OCI-M1 (cell line): ENCODE results near the gene ID1.
"Not testable (repeated sequence)": the region's sequence is repeated elsewhere in the genome, so short reads cannot be mapped to it uniquely, and the experiment has no call there.

Experiments
- DNase-seq: peaks from one replicate; lab custom pipeline; 2025; lab: John Stamatoyannopoulos, UW

ID1 gene

GRCh38 chr20:31602431-31602778 lies 2.7 kb upstream of the ID1 start:
- DNase-seq = no peak

GRCh38 chr20:31602779-31603441 lies 2.2 kb upstream of the ID1 start:
- DNase-seq = no peak

GRCh38 chr20:31603822-31604566 lies 1.1 kb upstream of the ID1 start:
- peak; percentile 98 for DNase-seq

GRCh38 chr20:31604567-31605030 lies 490 bp upstream of the ID1 start:
- DNase-seq = no peak

GRCh38 chr20:31605902-31606803 lies 1.1 kb downstream of the ID1 start:
- peak; percentile 52 for DNase-seq

- peak; percentile 94 for DNase-seq
Measured at GRCh38 chr20:31606804-31607639, 1.9 kb downstream of the ID1 start.

GRCh38 chr20:31607640-31608250 lies 2.7 kb downstream of the ID1 start:
- DNase-seq = no peak

GRCh38 chr20:31608251-31608945 lies 3.3 kb downstream of the ID1 start:
- DNase-seq = no peak

GRCh38 chr20:31612271-31612640 lies 7.2 kb downstream of the ID1 start:
- not testable (repeated sequence) for DNase-seq

- DNase-seq = no peak
Measured at GRCh38 chr20:31615416-31615815, 10.3 kb downstream of the ID1 start.

GRCh38 chr20:31617432-31618104 lies 12.5 kb downstream of the ID1 start:
- no peak for DNase-seq

- no peak for DNase-seq
Measured at GRCh38 chr20:31620246-31620645, 15.2 kb downstream of the ID1 start.

- DNase-seq = not testable (repeated sequence)
Measured at GRCh38 chr20:31623123-31623505, 18.0 kb downstream of the ID1 start.

GRCh38 chr20:31626534-31626933 lies 21.4 kb downstream of the ID1 start:
- not testable (repeated sequence) for DNase-seq

- DNase-seq = not testable (repeated sequence)
Measured at GRCh38 chr20:31628057-31628456, 23.0 kb downstream of the ID1 start.

GRCh38 chr20:31630187-31630790 lies 25.2 kb downstream of the ID1 start:
- DNase-seq = no peak

GRCh38 chr20:31632548-31633338 lies 27.7 kb downstream of the ID1 start:
- no peak for DNase-seq

- DNase-seq = no peak
Measured at GRCh38 chr20:31633339-31633914, 28.3 kb downstream of the ID1 start.
